Measurements from ENCODE around the gene CCL17.
"Not testable (repeated sequence)": the region's sequence is repeated elsewhere in the genome, so short reads cannot be mapped to it uniquely, and the experiment has no call there.

CCL17 gene

GRCh38 chr16:57374067-57374534 is 30.5 kb upstream of the CCL17 start:
- peak overlapping the region; percentile 48 for H3K27ac ChIP-seq (ENCODE audit: low read length)

GRCh38 chr16:57374925-57375465 is 29.6 kb upstream of the CCL17 start:
- not testable (repeated sequence) for H3K27me3 ChIP-seq (ENCODE audit: low read depth, low read length); H4K20me1 ChIP-seq (ENCODE audit: insufficient read depth, low read length); H3K36me3 ChIP-seq (replicated peaks; ENCODE audit: low read depth, low read length); H3K4me3 ChIP-seq (ENCODE audit: low read length); H3K9me3 ChIP-seq (ENCODE audit: insufficient read depth, low read length); H2AFZ ChIP-seq (ENCODE audit: low read depth, low read length); H3K9ac ChIP-seq (ENCODE audit: low read length)
- peaks cover 30% of the 10 kb centered on the region for H3K79me2 ChIP-seq (ENCODE audit: low read length)
- peak overlapping the region; percentile 97 for H3K27ac ChIP-seq (ENCODE audit: low read length)
- H3K4me2 ChIP-seq (ENCODE audit: low read length), result peak overlapping the region; percentile 0; the same call in 1 of the 2 replicates
- H3K4me1 ChIP-seq (ENCODE audit: low read length), result peaks cover 85% of the 10 kb centered on the region

More at GRCh38 chr16:57374067-57374534, 30.5 kb upstream of the CCL17 start:
- H3K36me3 ChIP-seq (replicated peaks; ENCODE audit: low read depth, low read length), result no peaks in the 10 kb centered on the region
- H2AFZ ChIP-seq (ENCODE audit: low read depth, low read length), result 0 out of 2 replicates have a peak overlapping the region, but pooled peaks have one; percentile 16
- TF ChIP-seq EZH2phosphoT487 (IDR thresholded peaks at IDR 0.05; ENCODE audit: low read depth) (no peak), CTCF (IDR thresholded peaks at IDR 0.05; ENCODE audit: low read depth, low read length) (no peak)
- H4K20me1 ChIP-seq (ENCODE audit: insufficient read depth, low read length), result no peaks in the 10 kb centered on the region
- H3K9ac ChIP-seq (ENCODE audit: low read length), result peak overlapping the region; percentile 70
- peaks cover 82% of the 10 kb centered on the region for H3K4me1 ChIP-seq (ENCODE audit: low read length)
- H3K4me2 ChIP-seq (ENCODE audit: low read length), result peak overlapping the region; percentile 90
- H3K27me3 ChIP-seq (ENCODE audit: low read depth, low read length), result no peaks in the 10 kb centered on the region
- H3K9me3 ChIP-seq (ENCODE audit: insufficient read depth, low read length), result no peaks in the 10 kb centered on the region
- peaks cover 30% of the 10 kb centered on the region for H3K79me2 ChIP-seq (ENCODE audit: low read length)
- peak overlapping the region; percentile 75 for H3K4me3 ChIP-seq (ENCODE audit: low read length)

GRCh38 chr16:57376313-57376818 is 28.2 kb upstream of the CCL17 start:
- H4K20me1 ChIP-seq (ENCODE audit: insufficient read depth, low read length), result no peaks in the 10 kb centered on the region
- H3K27me3 ChIP-seq (ENCODE audit: low read depth, low read length), result no peaks in the 10 kb centered on the region
- H3K9me3 ChIP-seq (ENCODE audit: insufficient read depth, low read length), result no peaks in the 10 kb centered on the region
- H3K4me2 ChIP-seq (ENCODE audit: low read length), result peak overlapping the region; percentile 96
- H3K4me3 ChIP-seq (ENCODE audit: low read length), result no peak overlapping the region
- H3K27ac ChIP-seq (ENCODE audit: low read length), result peak overlapping the region; percentile 97
- H3K4me1 ChIP-seq (ENCODE audit: low read length), result peaks cover 97% of the 10 kb centered on the region
- no peak overlapping the region for H2AFZ ChIP-seq (ENCODE audit: low read depth, low read length)
- H3K36me3 ChIP-seq (replicated peaks; ENCODE audit: low read depth, low read length), result no peaks in the 10 kb centered on the region
- TF ChIP-seq EZH2phosphoT487 (IDR thresholded peaks at IDR 0.05; ENCODE audit: low read depth) (no peak), CTCF (IDR thresholded peaks at IDR 0.05; ENCODE audit: low read depth, low read length) (no peak)
- peaks cover 30% of the 10 kb centered on the region for H3K79me2 ChIP-seq (ENCODE audit: low read length)
- peak overlapping the region; percentile 41; the same call in 1 of the 2 replicates for H3K9ac ChIP-seq (ENCODE audit: low read length)

- Histone ChIP-seq H3K27me3 (ENCODE audit: low read depth, low read length) (no peaks in the 10 kb centered on the region), H3K4me3 (ENCODE audit: low read length) (peak overlapping the region; percentile 61), H3K9me3 (ENCODE audit: insufficient read depth, low read length) (no peaks in the 10 kb centered on the region), H3K79me2 (ENCODE audit: low read length) (peaks cover 30% of the 10 kb centered on the region), H3K36me3 (replicated peaks; ENCODE audit: low read depth, low read length) (no peaks in the 10 kb centered on the region), H3K4me2 (ENCODE audit: low read length) (peak overlapping the region; percentile 96), H3K27ac (ENCODE audit: low read length) (peak overlapping the region; percentile 97), H3K4me1 (ENCODE audit: low read length) (peaks cover 98% of the 10 kb centered on the region), H2AFZ (ENCODE audit: low read depth, low read length) (no peak overlapping the region), H3K9ac (ENCODE audit: low read length) (peak overlapping the region; percentile 74; the same call in 1 of the 2 replicates), H4K20me1 (ENCODE audit: insufficient read depth, low read length) (no peaks in the 10 kb centered on the region)
- TF ChIP-seq CTCF (IDR thresholded peaks at IDR 0.05; ENCODE audit: low read depth, low read length) (peak; percentile 37), EZH2phosphoT487 (IDR thresholded peaks at IDR 0.05; ENCODE audit: low read depth) (no peak)
These were observed 27.3 kb upstream of the CCL17 start for GRCh38 chr16:57377080-57377841.
